ENCODE data around the gene DLGAP4. TPM values are rescaled to one million over a fixed set of nuclear protein-coding genes. Genes with fewer than 3 reads are reported as not detected.
A peak's percentile ranks its signal among the peaks of the same experiment; 100 is the strongest.

Gene DLGAP4
- total and polyA plus RNA-seq, 2 of the 13 experiments (the other 11 are each of a cell fraction or from before 2014, with no cell fraction given) = 15.2 to 26.7 TPM

DNA sequence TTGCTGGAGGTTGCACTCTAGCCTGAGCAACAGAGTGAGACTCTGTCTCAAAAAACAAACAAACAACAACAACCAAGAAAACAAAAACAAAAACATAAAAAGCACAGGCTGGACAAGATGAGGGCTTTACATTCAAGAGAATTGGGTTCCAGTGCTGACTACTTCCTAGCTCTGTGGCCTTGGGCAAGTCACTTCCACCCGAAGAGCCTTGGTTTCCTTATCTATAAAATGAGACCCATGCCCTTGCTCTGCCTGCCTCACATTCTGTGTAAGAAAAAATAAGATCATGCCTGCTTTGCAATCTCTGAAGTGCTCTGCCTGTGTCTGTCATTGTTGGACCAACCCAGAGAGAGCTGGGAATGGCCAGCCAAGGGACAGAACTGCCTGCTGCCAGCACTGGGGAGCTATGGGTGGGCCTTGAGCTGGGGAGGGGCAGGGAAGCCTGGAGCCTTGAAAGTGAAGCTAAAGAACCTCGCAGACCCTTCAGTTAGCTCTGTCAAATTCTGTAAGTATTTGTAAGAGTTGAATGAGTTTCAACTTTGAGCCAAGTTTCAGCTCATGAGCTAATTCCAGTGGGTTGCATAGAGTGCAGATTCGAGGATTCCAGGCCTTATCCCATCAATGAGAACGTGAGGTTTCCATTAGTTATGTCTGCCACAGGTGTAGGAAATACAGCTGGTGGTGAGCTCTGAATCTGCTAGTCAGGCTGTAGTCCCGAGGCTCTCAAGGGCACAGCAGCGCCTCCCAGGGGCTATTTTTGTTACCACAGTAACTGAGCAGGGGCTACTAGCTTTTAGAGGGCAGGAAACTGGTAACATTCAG, 93.2 kb downstream of the DLGAP4 start (continued):
- peak; percentile 66; the same call in 1 of the 2 replicates for TF ChIP-seq ZMYM4 (CRISPR knock-in tag; IDR thresholded peaks at IDR 0.05)
- TF ChIP-seq, protein P1, sequence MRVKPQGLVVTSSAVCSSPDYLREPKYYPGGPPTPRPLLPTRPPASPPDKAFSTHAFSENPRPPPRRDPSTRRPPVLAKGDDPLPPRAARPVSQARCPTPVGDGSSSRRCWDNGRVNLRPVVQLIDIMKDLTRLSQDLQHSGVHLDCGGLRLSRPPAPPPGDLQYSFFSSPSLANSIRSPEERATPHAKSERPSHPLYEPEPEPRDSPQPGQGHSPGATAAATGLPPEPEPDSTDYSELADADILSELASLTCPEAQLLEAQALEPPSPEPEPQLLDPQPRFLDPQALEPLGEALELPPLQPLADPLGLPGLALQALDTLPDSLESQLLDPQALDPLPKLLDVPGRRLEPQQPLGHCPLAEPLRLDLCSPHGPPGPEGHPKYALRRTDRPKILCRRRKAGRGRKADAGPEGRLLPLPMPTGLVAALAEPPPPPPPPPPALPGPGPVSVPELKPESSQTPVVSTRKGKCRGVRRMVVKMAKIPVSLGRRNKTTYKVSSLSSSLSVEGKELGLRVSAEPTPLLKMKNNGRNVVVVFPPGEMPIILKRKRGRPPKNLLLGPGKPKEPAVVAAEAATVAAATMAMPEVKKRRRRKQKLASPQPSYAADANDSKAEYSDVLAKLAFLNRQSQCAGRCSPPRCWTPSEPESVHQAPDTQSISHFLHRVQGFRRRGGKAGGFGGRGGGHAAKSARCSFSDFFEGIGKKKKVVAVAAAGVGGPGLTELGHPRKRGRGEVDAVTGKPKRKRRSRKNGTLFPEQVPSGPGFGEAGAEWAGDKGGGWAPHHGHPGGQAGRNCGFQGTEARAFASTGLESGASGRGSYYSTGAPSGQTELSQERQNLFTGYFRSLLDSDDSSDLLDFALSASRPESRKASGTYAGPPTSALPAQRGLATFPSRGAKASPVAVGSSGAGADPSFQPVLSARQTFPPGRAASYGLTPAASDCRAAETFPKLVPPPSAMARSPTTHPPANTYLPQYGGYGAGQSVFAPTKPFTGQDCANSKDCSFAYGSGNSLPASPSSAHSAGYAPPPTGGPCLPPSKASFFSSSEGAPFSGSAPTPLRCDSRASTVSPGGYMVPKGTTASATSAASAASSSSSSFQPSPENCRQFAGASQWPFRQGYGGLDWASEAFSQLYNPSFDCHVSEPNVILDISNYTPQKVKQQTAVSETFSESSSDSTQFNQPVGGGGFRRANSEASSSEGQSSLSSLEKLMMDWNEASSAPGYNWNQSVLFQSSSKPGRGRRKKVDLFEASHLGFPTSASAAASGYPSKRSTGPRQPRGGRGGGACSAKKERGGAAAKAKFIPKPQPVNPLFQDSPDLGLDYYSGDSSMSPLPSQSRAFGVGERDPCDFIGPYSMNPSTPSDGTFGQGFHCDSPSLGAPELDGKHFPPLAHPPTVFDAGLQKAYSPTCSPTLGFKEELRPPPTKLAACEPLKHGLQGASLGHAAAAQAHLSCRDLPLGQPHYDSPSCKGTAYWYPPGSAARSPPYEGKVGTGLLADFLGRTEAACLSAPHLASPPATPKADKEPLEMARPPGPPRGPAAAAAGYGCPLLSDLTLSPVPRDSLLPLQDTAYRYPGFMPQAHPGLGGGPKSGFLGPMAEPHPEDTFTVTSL (CRISPR knock-in tag; IDR thresholded peaks at IDR 0.05; ENCODE audit: borderline replicate concordance) = no peak
- no peak for TF ChIP-seq ZNF660 (CRISPR knock-in tag; IDR thresholded peaks at IDR 0.05; ENCODE audit: borderline replicate concordance, low read depth)
- no peak for TF ChIP-seq GATA4 (IDR thresholded peaks at IDR 0.05; ENCODE audit: borderline replicate concordance, low read depth)
- TF ChIP-seq, protein P2, sequence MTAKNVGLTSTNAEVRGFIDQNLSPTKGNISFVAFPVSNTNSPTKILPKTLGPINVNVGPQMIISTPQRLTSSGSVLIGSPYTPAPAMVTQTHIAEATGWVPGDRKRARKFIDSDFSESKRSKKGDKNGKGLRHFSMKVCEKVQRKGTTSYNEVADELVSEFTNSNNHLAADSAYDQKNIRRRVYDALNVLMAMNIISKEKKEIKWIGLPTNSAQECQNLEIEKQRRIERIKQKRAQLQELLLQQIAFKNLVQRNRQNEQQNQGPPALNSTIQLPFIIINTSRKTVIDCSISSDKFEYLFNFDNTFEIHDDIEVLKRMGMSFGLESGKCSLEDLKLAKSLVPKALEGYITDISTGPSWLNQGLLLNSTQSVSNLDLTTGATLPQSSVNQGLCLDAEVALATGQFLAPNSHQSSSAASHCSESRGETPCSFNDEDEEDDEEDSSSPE (CRISPR knock-in tag; IDR thresholded peaks at IDR 0.05) = no peak
- no peak for TF ChIP-seq MTF2 (CRISPR knock-in tag; IDR thresholded peaks at IDR 0.05; ENCODE audit: borderline replicate concordance)
- TF ChIP-seq, protein P3, sequence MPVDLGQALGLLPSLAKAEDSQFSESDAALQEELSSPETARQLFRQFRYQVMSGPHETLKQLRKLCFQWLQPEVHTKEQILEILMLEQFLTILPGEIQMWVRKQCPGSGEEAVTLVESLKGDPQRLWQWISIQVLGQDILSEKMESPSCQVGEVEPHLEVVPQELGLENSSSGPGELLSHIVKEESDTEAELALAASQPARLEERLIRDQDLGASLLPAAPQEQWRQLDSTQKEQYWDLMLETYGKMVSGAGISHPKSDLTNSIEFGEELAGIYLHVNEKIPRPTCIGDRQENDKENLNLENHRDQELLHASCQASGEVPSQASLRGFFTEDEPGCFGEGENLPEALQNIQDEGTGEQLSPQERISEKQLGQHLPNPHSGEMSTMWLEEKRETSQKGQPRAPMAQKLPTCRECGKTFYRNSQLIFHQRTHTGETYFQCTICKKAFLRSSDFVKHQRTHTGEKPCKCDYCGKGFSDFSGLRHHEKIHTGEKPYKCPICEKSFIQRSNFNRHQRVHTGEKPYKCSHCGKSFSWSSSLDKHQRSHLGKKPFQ (CRISPR knock-in tag; IDR thresholded peaks at IDR 0.05; ENCODE audit: insufficient replicate concordance) = no peak
- TF ChIP-seq JUN (CRISPR knock-in tag; IDR thresholded peaks at IDR 0.05) = no peak
- TF ChIP-seq RCOR2 (CRISPR knock-in tag; IDR thresholded peaks at IDR 0.05) = no peak
- peak; percentile 39; the same call in 1 of the 2 replicates for TF ChIP-seq GABPB1 (CRISPR knock-in tag; IDR thresholded peaks at IDR 0.05)
- TF ChIP-seq, protein P4, sequence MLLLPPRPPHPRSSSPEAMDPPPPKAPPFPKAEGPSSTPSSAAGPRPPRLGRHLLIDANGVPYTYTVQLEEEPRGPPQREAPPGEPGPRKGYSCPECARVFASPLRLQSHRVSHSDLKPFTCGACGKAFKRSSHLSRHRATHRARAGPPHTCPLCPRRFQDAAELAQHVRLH (CRISPR knock-in tag; IDR thresholded peaks at IDR 0.05; ENCODE audit: borderline replicate concordance, low read depth) = peak; percentile 79
- TF ChIP-seq, protein P5, sequence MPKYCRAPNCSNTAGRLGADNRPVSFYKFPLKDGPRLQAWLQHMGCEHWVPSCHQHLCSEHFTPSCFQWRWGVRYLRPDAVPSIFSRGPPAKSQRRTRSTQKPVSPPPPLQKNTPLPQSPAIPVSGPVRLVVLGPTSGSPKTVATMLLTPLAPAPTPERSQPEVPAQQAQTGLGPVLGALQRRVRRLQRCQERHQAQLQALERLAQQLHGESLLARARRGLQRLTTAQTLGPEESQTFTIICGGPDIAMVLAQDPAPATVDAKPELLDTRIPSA (CRISPR knock-in tag; IDR thresholded peaks at IDR 0.05; ENCODE audit: borderline replicate concordance) = no peak
- TF ChIP-seq ADNP (CRISPR knock-in tag; IDR thresholded peaks at IDR 0.05) = 0 out of 2 replicates have a peak, but pooled peaks have one; percentile 36
- no peak for TF ChIP-seq ZNF224 (CRISPR knock-in tag; IDR thresholded peaks at IDR 0.05)
- no peak for TF ChIP-seq ZNF768 (CRISPR knock-in tag; IDR thresholded peaks at IDR 0.05)
- no peak for TF ChIP-seq ARID2 (CRISPR knock-in tag; IDR thresholded peaks at IDR 0.05; ENCODE audit: borderline replicate concordance)
- TF ChIP-seq NFE2L1 (CRISPR knock-in tag; IDR thresholded peaks at IDR 0.05; ENCODE audit: borderline replicate concordance) = no peak
- no peak for TF ChIP-seq FOXK2 (IDR thresholded peaks at IDR 0.05)

Data from HepG2 (cell line).